PC-9 (cell line): ENCODE data around the gene SCP2D1.

Source experiments
- CTCF ChIP-seq: fragments of 200-600 bp; sonication (generic); conservative IDR thresholded peaks from 2 replicates; pipeline ENCODE4 v1.6.1; 2017; ENCODE audit warnings: mixed run types, antibody characterized with exemption, mild to moderate bottlenecking, moderate library complexity
- EZH2 ChIP-seq: fragments of 200-600 bp; sonication (generic); IDR thresholded peaks from 2 replicates; pipeline ENCODE4 v1.8.0; 2017; ENCODE audit warnings: antibody characterized with exemption, low read depth

GRCh38 chr20:18774207-18774606, 39.4 kb upstream of the SCP2D1 start:
- TF ChIP-seq CTCF (no peak), EZH2 (no peak)
